Measurements from ENCODE around the gene RXRA.

Gene RXRA

DNA sequence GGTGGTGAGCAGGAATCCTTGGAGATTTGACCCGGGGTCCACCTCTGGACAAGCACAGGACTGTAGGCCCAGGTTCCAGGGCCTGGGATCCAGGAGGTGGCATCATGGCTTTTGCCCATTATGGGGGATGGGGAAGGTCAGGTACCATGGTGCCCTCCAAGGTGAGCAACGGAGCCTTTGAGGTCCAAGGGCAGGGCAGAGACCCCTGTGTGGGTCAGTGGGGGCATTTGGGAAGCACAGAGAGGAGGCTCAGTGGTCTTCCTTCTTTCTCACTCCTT, 117.7 kb downstream of the RXRA start:
- H3K27ac ChIP-seq (ENCODE audit: low read depth, low read length): no peak overlapping the region
- H3K9ac ChIP-seq (ENCODE audit: low read length): no peak overlapping the region

DNA sequence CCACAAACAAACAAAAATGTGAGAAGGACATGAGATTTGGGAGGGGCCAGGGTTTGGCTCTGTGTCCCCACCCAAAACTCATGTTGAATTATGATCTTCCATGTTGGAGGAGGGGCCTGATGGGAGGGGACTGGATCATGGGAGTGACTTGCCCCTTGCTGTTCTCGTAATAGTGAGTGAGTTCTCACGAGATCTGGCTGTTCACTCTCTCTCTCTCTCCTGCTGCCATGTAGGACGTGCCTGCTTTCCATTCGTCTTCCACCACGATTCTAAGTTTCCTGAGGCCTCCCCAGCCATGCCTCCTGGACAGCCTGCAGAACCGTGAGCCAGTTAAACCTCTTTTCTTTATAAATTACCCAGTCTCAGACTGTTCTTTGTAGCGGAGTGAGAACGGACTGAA, 118.7 kb downstream of the RXRA start:
- no peak for TF ChIP-seq EZH2phosphoT487 (conservative IDR thresholded peaks at IDR 0.05; ENCODE audit: low read length)
- TF ChIP-seq, protein P1, sequence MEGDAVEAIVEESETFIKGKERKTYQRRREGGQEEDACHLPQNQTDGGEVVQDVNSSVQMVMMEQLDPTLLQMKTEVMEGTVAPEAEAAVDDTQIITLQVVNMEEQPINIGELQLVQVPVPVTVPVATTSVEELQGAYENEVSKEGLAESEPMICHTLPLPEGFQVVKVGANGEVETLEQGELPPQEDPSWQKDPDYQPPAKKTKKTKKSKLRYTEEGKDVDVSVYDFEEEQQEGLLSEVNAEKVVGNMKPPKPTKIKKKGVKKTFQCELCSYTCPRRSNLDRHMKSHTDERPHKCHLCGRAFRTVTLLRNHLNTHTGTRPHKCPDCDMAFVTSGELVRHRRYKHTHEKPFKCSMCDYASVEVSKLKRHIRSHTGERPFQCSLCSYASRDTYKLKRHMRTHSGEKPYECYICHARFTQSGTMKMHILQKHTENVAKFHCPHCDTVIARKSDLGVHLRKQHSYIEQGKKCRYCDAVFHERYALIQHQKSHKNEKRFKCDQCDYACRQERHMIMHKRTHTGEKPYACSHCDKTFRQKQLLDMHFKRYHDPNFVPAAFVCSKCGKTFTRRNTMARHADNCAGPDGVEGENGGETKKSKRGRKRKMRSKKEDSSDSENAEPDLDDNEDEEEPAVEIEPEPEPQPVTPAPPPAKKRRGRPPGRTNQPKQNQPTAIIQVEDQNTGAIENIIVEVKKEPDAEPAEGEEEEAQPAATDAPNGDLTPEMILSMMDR (IDR thresholded peaks at IDR 0.05; ENCODE audit: insufficient read depth, low read length, poor library complexity, severe bottlenecking): no peak
- H3K36me3 ChIP-seq (ENCODE audit: low read length): no peaks in the 10 kb centered on the region
- no peaks in the 10 kb centered on the region for H4K20me1 ChIP-seq (ENCODE audit: low read depth, low read length)
- H3K4me3 ChIP-seq (ENCODE audit: insufficient read depth, low read length, poor library complexity, severe bottlenecking): no peak overlapping the region
- H3K27ac ChIP-seq (ENCODE audit: low read depth, low read length): no peak overlapping the region
- H3K9me2 ChIP-seq (replicated peaks; ENCODE audit: insufficient read depth, low read length): no peaks in the 10 kb centered on the region
- 0 out of 2 replicates have a peak, but pooled peaks cover 3% of the 10 kb centered on the region for H3K27me3 ChIP-seq (ENCODE audit: low read length)
- H3K9me3 ChIP-seq (ENCODE audit: insufficient read depth, low read length): peaks cover 11% of the 10 kb centered on the region; the same call in 1 of the 2 replicates
- no peaks in the 10 kb centered on the region for H3K79me2 ChIP-seq (ENCODE audit: insufficient read depth, low read length)
- no peak overlapping the region for H3K9ac ChIP-seq (ENCODE audit: low read length)
- no peak overlapping the region for H3K4me2 ChIP-seq (ENCODE audit: low read depth, low read length, poor library complexity, severe bottlenecking)
- no peaks in the 10 kb centered on the region for H3F3A ChIP-seq (ENCODE audit: insufficient read depth)
- no peak overlapping the region for H2AFZ ChIP-seq (ENCODE audit: low read depth, low read length, severe bottlenecking)

More for the DNA sequence above, 117.7 kb downstream of the RXRA start:
- no peaks in the 10 kb centered on the region for H3K79me2 ChIP-seq (ENCODE audit: insufficient read depth, low read length)
- TF ChIP-seq, protein P1 (IDR thresholded peaks at IDR 0.05; ENCODE audit: insufficient read depth, low read length, poor library complexity, severe bottlenecking): no peak
- no peak for TF ChIP-seq EZH2phosphoT487 (conservative IDR thresholded peaks at IDR 0.05; ENCODE audit: low read length)
- H4K20me1 ChIP-seq (ENCODE audit: low read depth, low read length): no peaks in the 10 kb centered on the region
- no peaks in the 10 kb centered on the region for H3F3A ChIP-seq (ENCODE audit: insufficient read depth)
- no peaks in the 10 kb centered on the region for H3K36me3 ChIP-seq (ENCODE audit: low read length)
- H3K4me3 ChIP-seq (ENCODE audit: insufficient read depth, low read length, poor library complexity, severe bottlenecking): no peak overlapping the region
- peaks cover 11% of the 10 kb centered on the region; the same call in 1 of the 2 replicates for H3K9me3 ChIP-seq (ENCODE audit: insufficient read depth, low read length)
- H3K4me2 ChIP-seq (ENCODE audit: low read depth, low read length, poor library complexity, severe bottlenecking): no peak overlapping the region
- H3K9me2 ChIP-seq (replicated peaks; ENCODE audit: insufficient read depth, low read length): no peaks in the 10 kb centered on the region
- no peak overlapping the region for H2AFZ ChIP-seq (ENCODE audit: low read depth, low read length, severe bottlenecking)
- H3K27me3 ChIP-seq (ENCODE audit: low read length): 0 out of 2 replicates have a peak, but pooled peaks cover 3% of the 10 kb centered on the region

DNA sequence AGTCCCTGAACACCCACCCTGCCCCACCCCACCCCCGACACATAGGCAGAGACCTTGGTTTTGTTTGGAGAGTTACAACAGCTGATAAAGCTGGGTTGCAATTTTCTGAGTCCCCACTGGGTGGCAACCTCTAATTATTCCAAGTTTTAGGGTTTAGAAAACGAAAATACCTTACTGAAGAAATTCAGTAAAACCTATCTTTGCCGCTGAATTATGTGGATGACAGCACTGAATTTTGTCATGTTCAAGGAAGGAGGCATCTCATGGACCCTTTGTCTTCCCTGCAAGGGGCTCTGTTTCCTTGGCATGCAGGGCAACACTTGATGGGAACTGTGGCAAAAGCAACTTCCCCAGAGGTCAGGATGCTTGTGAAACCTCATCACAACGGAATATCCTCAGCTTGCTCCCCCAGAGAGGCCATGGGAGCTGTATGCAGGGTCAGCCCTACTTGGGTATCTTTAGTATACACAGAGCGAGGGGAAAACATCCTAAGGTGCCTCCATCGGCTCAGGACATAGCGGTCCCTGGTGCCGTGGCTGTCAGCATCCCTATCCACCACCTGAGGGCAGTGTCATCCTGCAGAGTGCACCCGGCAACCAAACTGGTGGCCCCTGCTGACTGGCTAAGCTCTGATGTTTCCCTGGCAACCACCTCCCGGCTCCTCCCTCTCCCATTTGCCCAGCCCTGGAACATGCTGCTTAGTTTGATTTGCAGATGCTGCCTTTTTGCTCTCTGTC, 123.1 kb downstream of the RXRA start:
- Histone ChIP-seq H3K79me2 (ENCODE audit: insufficient read depth, low read length) (no peaks in the 10 kb centered on the region), H2AFZ (ENCODE audit: low read depth, low read length, severe bottlenecking) (no peak overlapping the region), H3K36me3 (ENCODE audit: low read length) (no peaks in the 10 kb centered on the region), H3K9ac (ENCODE audit: low read length) (no peak overlapping the region), H3K9me3 (ENCODE audit: insufficient read depth, low read length) (peaks cover 11% of the 10 kb centered on the region; the same call in 1 of the 2 replicates), H3K4me2 (ENCODE audit: low read depth, low read length, poor library complexity, severe bottlenecking) (no peak overlapping the region), H4K20me1 (ENCODE audit: low read depth, low read length) (no peaks in the 10 kb centered on the region), H3K27ac (ENCODE audit: low read depth, low read length) (no peak overlapping the region), H3K9me2 (replicated peaks; ENCODE audit: insufficient read depth, low read length) (no peaks in the 10 kb centered on the region), H3K4me3 (ENCODE audit: insufficient read depth, low read length, poor library complexity, severe bottlenecking) (no peak overlapping the region), H3K27me3 (ENCODE audit: low read length) (0 out of 2 replicates have a peak, but pooled peaks cover 3% of the 10 kb centered on the region), H3F3A (ENCODE audit: insufficient read depth) (no peaks in the 10 kb centered on the region)
- TF ChIP-seq, protein P1 (IDR thresholded peaks at IDR 0.05; ENCODE audit: insufficient read depth, low read length, poor library complexity, severe bottlenecking): peak; percentile 26
- no peak for TF ChIP-seq EZH2phosphoT487 (conservative IDR thresholded peaks at IDR 0.05; ENCODE audit: low read length)

Data from SU-DHL-6 (cell line).